ENCODE data around the gene ZNF385C.

The ZNF385C gene

GRCh38 chr17:42078396-42079043, 19.8 kb downstream of the ZNF385C start:
- in situ Hi-C loops (cut with HindIII; ENCODE audit: low sequenced_read_pairs) = no loop called here

- in situ Hi-C loops (cut with HindIII; ENCODE audit: low sequenced_read_pairs) = no loop called here
Measured at GRCh38 chr17:42077755-42078154, 20.5 kb downstream of the ZNF385C start.

GRCh38 chr17:42076797-42077559, 21.3 kb downstream of the ZNF385C start:
- in situ Hi-C loops (cut with HindIII; ENCODE audit: low sequenced_read_pairs) = no loop called here

- in situ Hi-C loops (cut with HindIII; ENCODE audit: low sequenced_read_pairs) = no loop called here
Measured at GRCh38 chr17:42075789-42076188, 22.5 kb downstream of the ZNF385C start.

- in situ Hi-C loops (cut with HindIII; ENCODE audit: low sequenced_read_pairs) = no loop called here
Measured at GRCh38 chr17:42072323-42073187, 25.7 kb downstream of the ZNF385C start.

GRCh38 chr17:42071810-42072209, 26.5 kb downstream of the ZNF385C start:
- in situ Hi-C loops (cut with HindIII; ENCODE audit: low sequenced_read_pairs) = no loop called here

- in situ Hi-C loops (cut with HindIII; ENCODE audit: low sequenced_read_pairs) = no loop called here
Measured at GRCh38 chr17:42068979-42069378, 29.3 kb downstream of the ZNF385C start.

GRCh38 chr17:42067371-42068091, 30.7 kb downstream of the ZNF385C start:
- in situ Hi-C loops (cut with HindIII; ENCODE audit: low sequenced_read_pairs) = no loop called here

GRCh38 chr17:42065201-42065600, 33.1 kb downstream of the ZNF385C start:
- in situ Hi-C loops (cut with HindIII; ENCODE audit: low sequenced_read_pairs) = no loop called here

- in situ Hi-C loops (cut with HindIII; ENCODE audit: low sequenced_read_pairs) = no loop called here
Measured at GRCh38 chr17:42062681-42063080, 35.6 kb downstream of the ZNF385C start.

- in situ Hi-C loops (cut with HindIII; ENCODE audit: low sequenced_read_pairs) = no loop called here
Measured at GRCh38 chr17:42061646-42062487, 36.4 kb downstream of the ZNF385C start.

- in situ Hi-C loops (cut with HindIII; ENCODE audit: low sequenced_read_pairs) = no loop called here
Measured at GRCh38 chr17:42060231-42060630, 38.0 kb downstream of the ZNF385C start.

GRCh38 chr17:42059815-42060214, 38.5 kb downstream of the ZNF385C start:
- in situ Hi-C loops (cut with HindIII; ENCODE audit: low sequenced_read_pairs) = no loop called here

- in situ Hi-C loops (cut with HindIII; ENCODE audit: low sequenced_read_pairs) = no loop called here
Measured at GRCh38 chr17:42058063-42058462, 40.2 kb downstream of the ZNF385C start.

- in situ Hi-C loops (cut with HindIII; ENCODE audit: low sequenced_read_pairs) = no loop called here
Measured at GRCh38 chr17:42056635-42057034, 41.6 kb downstream of the ZNF385C start.

- in situ Hi-C loops (cut with HindIII; ENCODE audit: low sequenced_read_pairs) = no loop called here
Measured at GRCh38 chr17:42055496-42055895, 42.8 kb downstream of the ZNF385C start.

- in situ Hi-C loops (cut with HindIII; ENCODE audit: low sequenced_read_pairs) = no loop called here
Measured at GRCh38 chr17:42055027-42055426, 43.2 kb downstream of the ZNF385C start.

- in situ Hi-C loops (cut with HindIII; ENCODE audit: low sequenced_read_pairs) = no loop called here
Measured at GRCh38 chr17:42053731-42054500, 44.4 kb downstream of the ZNF385C start.

- in situ Hi-C loops (cut with HindIII; ENCODE audit: low sequenced_read_pairs) = no loop called here
Measured at GRCh38 chr17:42052346-42052877, 45.9 kb downstream of the ZNF385C start.

All from DLD1 (cell line).